Measurements from ENCODE around the gene TEAD4.

DNA sequence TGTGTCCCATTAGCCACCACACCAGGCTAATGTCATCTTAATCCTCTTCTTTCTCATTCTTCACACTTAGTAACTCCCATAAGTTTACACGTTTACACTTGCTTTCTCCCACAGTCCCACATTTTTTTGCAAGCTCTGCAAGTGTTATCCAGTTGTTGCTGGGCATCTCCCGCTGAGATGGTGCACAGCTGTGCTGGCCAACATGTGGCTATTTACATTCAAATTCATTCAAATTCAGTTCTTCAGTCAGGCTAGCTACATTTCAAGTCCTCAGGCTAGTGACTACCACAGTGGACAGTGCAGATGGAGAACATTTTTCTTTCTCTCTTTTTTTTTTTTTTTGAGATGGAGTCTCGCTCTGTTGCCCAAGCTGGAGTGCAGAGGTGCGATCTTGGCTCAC, 9.8 kb upstream of the TEAD4 start:
- TF ChIP-seq, protein P1, sequence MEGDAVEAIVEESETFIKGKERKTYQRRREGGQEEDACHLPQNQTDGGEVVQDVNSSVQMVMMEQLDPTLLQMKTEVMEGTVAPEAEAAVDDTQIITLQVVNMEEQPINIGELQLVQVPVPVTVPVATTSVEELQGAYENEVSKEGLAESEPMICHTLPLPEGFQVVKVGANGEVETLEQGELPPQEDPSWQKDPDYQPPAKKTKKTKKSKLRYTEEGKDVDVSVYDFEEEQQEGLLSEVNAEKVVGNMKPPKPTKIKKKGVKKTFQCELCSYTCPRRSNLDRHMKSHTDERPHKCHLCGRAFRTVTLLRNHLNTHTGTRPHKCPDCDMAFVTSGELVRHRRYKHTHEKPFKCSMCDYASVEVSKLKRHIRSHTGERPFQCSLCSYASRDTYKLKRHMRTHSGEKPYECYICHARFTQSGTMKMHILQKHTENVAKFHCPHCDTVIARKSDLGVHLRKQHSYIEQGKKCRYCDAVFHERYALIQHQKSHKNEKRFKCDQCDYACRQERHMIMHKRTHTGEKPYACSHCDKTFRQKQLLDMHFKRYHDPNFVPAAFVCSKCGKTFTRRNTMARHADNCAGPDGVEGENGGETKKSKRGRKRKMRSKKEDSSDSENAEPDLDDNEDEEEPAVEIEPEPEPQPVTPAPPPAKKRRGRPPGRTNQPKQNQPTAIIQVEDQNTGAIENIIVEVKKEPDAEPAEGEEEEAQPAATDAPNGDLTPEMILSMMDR (conservative IDR thresholded peaks at IDR 0.05 in 1 of 2, IDR thresholded peaks at IDR 0.05 in 1 of 2; ENCODE audit: low read depth in 1 of 2, low read length in 2 of 2) = no peak
- no peak for TF ChIP-seq EZH2 (IDR thresholded peaks at IDR 0.05; ENCODE audit: low read length, missing control alignments)
